IMR-90 (cell line): Measurements from ENCODE around the gene CAPRIN1. TPM values are rescaled to one million over a fixed set of nuclear protein-coding genes. Genes with fewer than 3 reads are reported as not detected.

ENCODE experiments used
- ATAC-seq: fragments of 200-7000 bp; cut with Tn5 transposase; 2 replicates; pipeline ENCODE4 v1.9.1; 2020; ENCODE audit warnings: low read depth, mild to moderate bottlenecking, moderate library complexity
- BruUV-seq: library from RNA; stranded (reverse); fragments of 400-500 nt; replicated peaks from 2 replicates; lab custom pipeline; 2021; lab: Mats Ljungman, UMichigan
- CTCF ChIA-PET: fragments of 300-600 bp; formaldehyde crosslinking; extraction: SDS; loops from one replicate; lab custom pipeline; 2021; ENCODE audit warnings: antibody characterized with exemption; lab: Yijun Ruan, JAX
- POLR2A ChIA-PET: fragments of 300-600 bp; sonication (Branson Sonifier 250); formaldehyde crosslinking; loops from one replicate; lab custom pipeline; 2022; ENCODE audit warnings: antibody characterized with exemption; ENCODE audit not compliant: unreplicated experiment; lab: Charles Lee
- DNase-seq: peaks from one replicate; pipeline ENCODE4 v3.0.0; 2013
- H2AFZ ChIP-seq: replicated peaks from 2 replicates; pipeline ENCODE3; 2013; ENCODE audit warnings: low read length, mild to moderate bottlenecking; ENCODE audit not compliant: poor library complexity
- H2AK5ac ChIP-seq: 2 replicates; pipeline ENCODE4 v1.6.1; 2013; ENCODE audit warnings: low read depth, low read length, inconsistent platforms
- H2AK9ac ChIP-seq: replicated peaks from 2 replicates; pipeline ENCODE3; 2013; ENCODE audit warnings: mild to moderate bottlenecking, low read depth, low read length, moderate library complexity; ENCODE audit not compliant: poor library complexity
- H2BK120ac ChIP-seq: 2 replicates; pipeline ENCODE4 v1.6.1; 2013; ENCODE audit warnings: low read depth, low read length, inconsistent platforms
- H2BK15ac ChIP-seq: 3 replicates; pipeline ENCODE4 v1.6.1; 2013; ENCODE audit warnings: low read depth, low read length, inconsistent platforms
- H2BK20ac ChIP-seq: 2 replicates; pipeline ENCODE4 v1.6.1; 2013; ENCODE audit warnings: low read depth, mild to moderate bottlenecking, inconsistent platforms, low read length, moderate library complexity
- H2BK5ac ChIP-seq: 2 replicates; pipeline ENCODE4 v1.6.1; 2013; ENCODE audit warnings: mild to moderate bottlenecking, low read depth, low read length, inconsistent platforms; ENCODE audit not compliant: poor library complexity, severe bottlenecking
- H3K14ac ChIP-seq: replicated peaks from 2 replicates; pipeline ENCODE4 v1.6.1; 2013; ENCODE audit warnings: low read depth, low read length, inconsistent platforms
- H3K18ac ChIP-seq: 2 replicates; pipeline ENCODE4 v1.6.1; 2013; ENCODE audit warnings: low read depth, low read length, control low read depth
- H3K23ac ChIP-seq: 2 replicates; pipeline ENCODE4 v1.6.1; 2013; ENCODE audit warnings: low read depth, low read length, inconsistent platforms
- H3K27ac ChIP-seq: 2 replicates; pipeline ENCODE4 v1.5.1; 2013; ENCODE audit warnings: mild to moderate bottlenecking, control low read depth, low read length; ENCODE audit not compliant: insufficient read depth
- H3K27me3 ChIP-seq: 2 replicates; pipeline ENCODE4 v1.6.1; 2013; ENCODE audit warnings: low read length; ENCODE audit not compliant: control insufficient read depth, insufficient read depth
- H3K36me3 ChIP-seq: 2 replicates; pipeline ENCODE4 v1.6.1; 2013; ENCODE audit warnings: low read length, mixed read lengths; ENCODE audit not compliant: control insufficient read depth, insufficient read depth
- H3K4ac ChIP-seq: 2 replicates; pipeline ENCODE4 v1.6.1; 2013; ENCODE audit warnings: low read depth, low read length, inconsistent platforms
- H3K4me1 ChIP-seq: 2 replicates; pipeline ENCODE4 v1.6.1; 2013; ENCODE audit warnings: low read length, mixed read lengths; ENCODE audit not compliant: control insufficient read depth, insufficient read depth
- H3K4me2 ChIP-seq: 2 replicates; pipeline ENCODE4 v1.6.1; 2013; ENCODE audit warnings: low read depth, mild to moderate bottlenecking, control low read depth, low read length, moderate library complexity
- H3K4me3 ChIP-seq: 2 replicates; pipeline ENCODE4 v1.5.1; 2013; ENCODE audit warnings: low read depth, mild to moderate bottlenecking, control low read depth, low read length, moderate library complexity; ENCODE audit not compliant: insufficient read depth
- H3K56ac ChIP-seq: 2 replicates; pipeline ENCODE4 v1.6.1; 2013; ENCODE audit warnings: low read length, inconsistent platforms; ENCODE audit not compliant: insufficient read depth; ENCODE audit errors: extremely low read depth
- H3K79me1 ChIP-seq, 2 experiments: 2 replicates each; pipeline ENCODE4 v1.6.1; 2013; ENCODE audit warnings: low read length in 2 of 2, inconsistent platforms in 1 of 2, low read depth in 1 of 2
- H3K9ac ChIP-seq: 2 replicates; pipeline ENCODE4 v1.6.1; 2013; ENCODE audit warnings: low read depth, low read length, control low read depth
- H3K9me1 ChIP-seq: 2 replicates; pipeline ENCODE4 v1.6.1; 2013; ENCODE audit warnings: low read length, inconsistent platforms; ENCODE audit not compliant: insufficient read depth
- H3K9me3 ChIP-seq: 2 replicates; pipeline ENCODE4 v1.6.1; 2013; ENCODE audit warnings: low read length; ENCODE audit not compliant: control insufficient read depth, insufficient read depth
- H4K20me1 ChIP-seq: 2 replicates; pipeline ENCODE4 v1.6.1; 2013; ENCODE audit warnings: low read length, inconsistent platforms; ENCODE audit not compliant: insufficient read depth
- H4K5ac ChIP-seq: 2 replicates; pipeline ENCODE4 v1.6.1; 2013; ENCODE audit warnings: mild to moderate bottlenecking, low read depth, low read length, control low read depth
- H4K8ac ChIP-seq, 2 experiments: 2 replicates each; pipeline ENCODE4 v1.6.1; 2013; ENCODE audit warnings: low read depth in 2 of 2, low read length in 2 of 2, control low read depth in 1 of 2, inconsistent platforms in 1 of 2
- H4K91ac ChIP-seq: 2 replicates; pipeline ENCODE4 v1.6.1; 2013; ENCODE audit warnings: low read depth, low read length, inconsistent platforms; ENCODE audit not compliant: insufficient read depth
- BHLHE40 ChIP-seq: fragments of 150-350 bp; IDR thresholded peaks from 2 replicates; pipeline ENCODE4 v1.6.1; 2016; ENCODE audit warnings: mild to moderate bottlenecking, low read depth, low read length
- CEBPB ChIP-seq: IDR thresholded peaks from 2 replicates; pipeline ENCODE4 v1.6.1; 2012; ENCODE audit warnings: low read depth, low read length, improper control_type of control experiment
- CHD1 ChIP-seq: IDR thresholded peaks from 2 replicates; pipeline ENCODE4 v1.6.1; 2012; ENCODE audit warnings: low read depth, low read length, improper control_type of control experiment
- CTCF ChIP-seq: conservative IDR thresholded peaks from 2 replicates; pipeline ENCODE4 v1.5.1; 2012; ENCODE audit warnings: mild to moderate bottlenecking, low read depth, low read length, improper control_type of control experiment
- MAFK ChIP-seq: IDR thresholded peaks from 2 replicates; pipeline ENCODE4 v1.6.1; 2012; ENCODE audit warnings: low read depth, low read length, improper control_type of control experiment
- MXI1 ChIP-seq: IDR thresholded peaks from 2 replicates; pipeline ENCODE4 v1.6.1; 2012; ENCODE audit warnings: low read depth, mild to moderate bottlenecking, low read length, moderate library complexity, borderline replicate concordance
- POLR2A ChIP-seq: IDR thresholded peaks from 2 replicates; pipeline ENCODE4 v1.6.1; 2012; ENCODE audit warnings: mild to moderate bottlenecking, low read depth, low read length
- RCOR1 ChIP-seq: IDR thresholded peaks from 2 replicates; pipeline ENCODE4 v1.6.1; 2012; ENCODE audit warnings: mild to moderate bottlenecking, low read length, improper control_type of control experiment; ENCODE audit not compliant: insufficient replicate concordance
- SMC3 ChIP-seq: fragments of 150-350 bp; IDR thresholded peaks from 2 replicates; pipeline ENCODE4 v1.6.1; 2016; ENCODE audit warnings: low read depth, mild to moderate bottlenecking, antibody characterized with exemption, low read length, moderate library complexity
- WGBS, 2 experiments: methylation state at CpG; one replicate each; pipeline versions ENCODE4 v1.1.5 to v1.1.7; 2013; ENCODE audit warnings: missing lambda C conversion rate in 2 of 2; ENCODE audit not compliant: insufficient read length in 1 of 2; ENCODE audit errors: extremely low coverage in 2 of 2; 5-methylcytosine and 5-hydroxymethylcytosine counted together
- dilution Hi-C: fragments of 300-500 bp; cut with HindIII; formaldehyde crosslinking; loops from one replicate; pipeline ENCODE4 v1.14.3; 2018; ENCODE audit warnings: low sequenced_read_pairs; ENCODE audit not compliant: unreplicated experiment
- in situ Hi-C: fragments of 300-500 bp; cut with MboI; formaldehyde crosslinking; loops from 3 replicates; pipeline ENCODE4 v1.14.3; 2019; ENCODE audit warnings: low sequenced_read_pairs, inconsistent platforms, mixed read lengths
- intact Hi-C: fragments of 100-400 bp; cut with micrococcal nuclease; formaldehyde crosslinking; loops from 2 replicates; pipeline ENCODE4 v1.10.0; 2022
- polyA plus RNA-seq, 3 experiments: library from polyadenylated mRNA; depleted of rRNA; stranded (reverse); fragments of >200 nt; gene quantifications; 2 replicates each; pipeline ENCODE4 v1.2.3, GENCODE V29; 2012; ENCODE audit warnings: low replicate concordance in 1 of 3
- total RNA-seq: library from RNA; depleted of rRNA; stranded (reverse); fragments of >200 nt; gene quantifications from 2 replicates; pipeline ENCODE4 v1.2.3, GENCODE V29; 2012
- TF ChIP-seq, protein P1 (sequence below): fragments of 150-350 bp; IDR thresholded peaks from 2 replicates; pipeline ENCODE4 v1.6.1; 2017; ENCODE audit warnings: mild to moderate bottlenecking, antibody characterized with exemption, low read length, low read depth
- TF ChIP-seq, protein P2 (sequence below): fragments of 150-350 bp; IDR thresholded peaks from 2 replicates; pipeline ENCODE4 v1.6.1; 2016; ENCODE audit warnings: low read depth, mild to moderate bottlenecking, low read length, moderate library complexity, borderline replicate concordance

Gene CAPRIN1
- total and polyA plus RNA-seq, 2 of the 4 experiments (the other 2 are of a cell fraction): 127 to 253 TPM

DNA sequence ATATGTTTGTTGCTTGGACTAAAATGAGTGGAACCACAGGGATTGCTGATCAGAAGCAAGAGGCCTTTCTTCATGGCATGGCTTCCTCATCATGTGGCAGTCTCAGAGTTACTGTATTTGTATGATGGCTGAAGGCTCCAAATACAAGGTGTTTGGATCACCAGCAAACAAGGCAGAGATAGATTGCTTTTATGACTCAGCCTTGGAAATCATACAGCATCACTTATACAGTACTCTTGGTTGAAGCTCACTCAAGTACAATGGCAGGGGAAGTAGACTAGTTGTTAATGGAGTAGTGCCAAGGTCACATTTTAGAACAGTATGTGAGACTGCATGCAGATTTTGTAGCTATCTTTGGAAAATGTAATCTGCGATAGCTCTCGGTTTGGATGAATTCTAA lies 16.6 kb downstream of the CAPRIN1 start:
- Histone ChIP-seq H3K14ac (no peak overlapping the region), H3K4ac (no peak overlapping the region), H2AFZ (no peak overlapping the region), H4K8ac (no peak overlapping the region), H2BK20ac (no peak overlapping the region), H3K27me3 (no peaks in the 10 kb centered on the region), H3K27ac (no peak overlapping the region), H2AK5ac (no peak overlapping the region), H3K9me1 (peaks cover 11% of the 10 kb centered on the region), H3K56ac (no peak overlapping the region), H4K20me1 (peaks cover 96% of the 10 kb centered on the region), H4K5ac (no peak overlapping the region), H3K9ac (no peak overlapping the region), H3K23ac (no peak overlapping the region), H3K4me2 (no peak overlapping the region), H3K4me1 (0 out of 2 replicates have a peak, but pooled peaks cover 9% of the 10 kb centered on the region), H3K9me3 (no peaks in the 10 kb centered on the region), H3K36me3 (peaks cover 17% of the 10 kb centered on the region), H2BK5ac (no peak overlapping the region), H3K4me3 (no peak overlapping the region), H2AK9ac (no peak overlapping the region), H2BK120ac (no peak overlapping the region), H3K79me1 (peaks cover 12 to 38% of the 10 kb centered on the region in 2 experiments), H4K91ac (no peak overlapping the region), H3K18ac (no peak overlapping the region), H2BK15ac (no peak overlapping the region)
- CTCF ChIA-PET: no interaction called here
- no CpG with 5 or more reads among the region's 2 CpGs for WGBS, 2 experiments
- dilution Hi-C loops (no loop called here), in situ Hi-C loops (loop anchor here (10.0 kb wide), 1 partner anchor 63 kb away; no protein-coding TSS in a partner anchor), intact Hi-C loops (loop anchor here (5.0 kb wide), 1 partner anchor 34 kb away; no protein-coding TSS in a partner anchor)
- ATAC-seq: peak; percentile 66
- peak; percentile 64 for DNase-seq
- TF ChIP-seq, protein P1, sequence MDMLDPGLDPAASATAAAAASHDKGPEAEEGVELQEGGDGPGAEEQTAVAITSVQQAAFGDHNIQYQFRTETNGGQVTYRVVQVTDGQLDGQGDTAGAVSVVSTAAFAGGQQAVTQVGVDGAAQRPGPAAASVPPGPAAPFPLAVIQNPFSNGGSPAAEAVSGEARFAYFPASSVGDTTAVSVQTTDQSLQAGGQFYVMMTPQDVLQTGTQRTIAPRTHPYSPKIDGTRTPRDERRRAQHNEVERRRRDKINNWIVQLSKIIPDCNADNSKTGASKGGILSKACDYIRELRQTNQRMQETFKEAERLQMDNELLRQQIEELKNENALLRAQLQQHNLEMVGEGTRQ: no peak
- TF ChIP-seq SMC3 (no peak), MXI1 (no peak), BHLHE40 (no peak), MAFK (no peak), POLR2A (no peak), RCOR1 (no peak), CEBPB (no peak), CHD1 (no peak), CTCF (no peak)
- TF ChIP-seq, protein P2, sequence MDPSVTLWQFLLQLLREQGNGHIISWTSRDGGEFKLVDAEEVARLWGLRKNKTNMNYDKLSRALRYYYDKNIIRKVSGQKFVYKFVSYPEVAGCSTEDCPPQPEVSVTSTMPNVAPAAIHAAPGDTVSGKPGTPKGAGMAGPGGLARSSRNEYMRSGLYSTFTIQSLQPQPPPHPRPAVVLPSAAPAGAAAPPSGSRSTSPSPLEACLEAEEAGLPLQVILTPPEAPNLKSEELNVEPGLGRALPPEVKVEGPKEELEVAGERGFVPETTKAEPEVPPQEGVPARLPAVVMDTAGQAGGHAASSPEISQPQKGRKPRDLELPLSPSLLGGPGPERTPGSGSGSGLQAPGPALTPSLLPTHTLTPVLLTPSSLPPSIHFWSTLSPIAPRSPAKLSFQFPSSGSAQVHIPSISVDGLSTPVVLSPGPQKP: no peak
- no TSS peak for BruUV-seq
- POLR2A ChIA-PET: no interaction called here
